ENCODE results near the gene PPP2R2B. TPM values are rescaled to one million over a fixed set of nuclear protein-coding genes. Genes with fewer than 3 reads are reported as not detected.

Gene PPP2R2B
- polyA plus RNA-seq, 3 donors: 0.08 TPM; not detected in 2

DNA sequence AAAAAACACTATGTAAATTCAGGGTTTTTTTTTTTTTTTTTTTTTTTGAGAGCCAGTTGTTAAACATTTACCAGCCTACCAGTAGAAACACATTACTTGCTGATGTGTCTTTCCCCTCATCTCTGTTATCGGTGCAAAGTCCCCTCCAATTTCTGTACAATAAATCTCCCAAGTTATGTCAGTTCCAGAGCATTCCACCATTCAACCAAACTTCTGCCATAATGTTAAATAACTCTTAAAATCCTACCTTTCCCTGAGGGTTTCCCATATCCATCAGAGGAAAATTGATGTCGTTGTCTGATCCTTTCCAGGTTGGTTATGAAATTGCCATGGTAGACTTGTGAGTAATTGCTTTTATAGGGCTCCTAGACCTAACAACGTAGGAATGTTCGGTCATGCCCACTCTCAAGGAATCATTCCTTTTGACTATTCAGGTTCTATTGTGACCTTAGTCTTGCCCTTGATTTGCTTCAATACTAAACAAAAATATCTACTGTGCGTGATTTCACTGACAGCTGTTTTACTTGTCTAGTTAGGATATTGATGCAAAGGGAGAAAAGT is 5.6 kb upstream of the PPP2R2B start:
- DNase-seq: no peak
- no peaks in the 10 kb centered on the region for H4K20me1 ChIP-seq (ENCODE audit: insufficient read depth, low read length)
- no peak overlapping the region for H2AFZ ChIP-seq (ENCODE audit: insufficient read depth, low read depth, low read length, poor library complexity, severe bottlenecking)
- no peak overlapping the region for H3K9ac ChIP-seq (ENCODE audit: insufficient read depth, low read length, poor library complexity, severe bottlenecking)
- H3K4me2 ChIP-seq (replicated peaks; ENCODE audit: extremely low read depth, low read length, poor library complexity, severe bottlenecking): no peak overlapping the region
- Mint-ChIP-seq H3K27ac (no peak overlapping the region), H3K36me3 (no peaks in the 10 kb centered on the region), H3K4me3 (no peak overlapping the region), H3K9me3 (peaks cover 0 to 1% (median 0%) of the 10 kb centered on the region in 7 donors), H3K4me1 (peaks cover 4% of the 10 kb centered on the region), H3K27me3 (ENCODE audit: low read depth in 3 of 3) (peaks cover 10 to 11% (median 10%) of the 10 kb centered on the region in 3 donors)
- no peak overlapping the region for H3K4me3 ChIP-seq (replicated peaks in 1 of 3; ENCODE audit: low read depth in 2 of 3, low read length in 3 of 3)
- no peaks in the 10 kb centered on the region for H3K4me1 ChIP-seq (ENCODE audit: control insufficient read depth in 1 of 2, insufficient read depth in 2 of 2, low read length in 2 of 2)
- no peak overlapping the region for H3K27ac ChIP-seq (ENCODE audit: low read depth in 1 of 2, low read length in 2 of 2)
- H3K9me3 ChIP-seq (replicated peaks in 1 of 2; ENCODE audit: control insufficient read depth in 1 of 2, insufficient read depth in 1 of 2, low read length in 2 of 2): no peaks in the 10 kb centered on the region
- TF ChIP-seq, protein P1, sequence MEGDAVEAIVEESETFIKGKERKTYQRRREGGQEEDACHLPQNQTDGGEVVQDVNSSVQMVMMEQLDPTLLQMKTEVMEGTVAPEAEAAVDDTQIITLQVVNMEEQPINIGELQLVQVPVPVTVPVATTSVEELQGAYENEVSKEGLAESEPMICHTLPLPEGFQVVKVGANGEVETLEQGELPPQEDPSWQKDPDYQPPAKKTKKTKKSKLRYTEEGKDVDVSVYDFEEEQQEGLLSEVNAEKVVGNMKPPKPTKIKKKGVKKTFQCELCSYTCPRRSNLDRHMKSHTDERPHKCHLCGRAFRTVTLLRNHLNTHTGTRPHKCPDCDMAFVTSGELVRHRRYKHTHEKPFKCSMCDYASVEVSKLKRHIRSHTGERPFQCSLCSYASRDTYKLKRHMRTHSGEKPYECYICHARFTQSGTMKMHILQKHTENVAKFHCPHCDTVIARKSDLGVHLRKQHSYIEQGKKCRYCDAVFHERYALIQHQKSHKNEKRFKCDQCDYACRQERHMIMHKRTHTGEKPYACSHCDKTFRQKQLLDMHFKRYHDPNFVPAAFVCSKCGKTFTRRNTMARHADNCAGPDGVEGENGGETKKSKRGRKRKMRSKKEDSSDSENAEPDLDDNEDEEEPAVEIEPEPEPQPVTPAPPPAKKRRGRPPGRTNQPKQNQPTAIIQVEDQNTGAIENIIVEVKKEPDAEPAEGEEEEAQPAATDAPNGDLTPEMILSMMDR (IDR thresholded peaks at IDR 0.05): no peak
- peaks cover 11 to 13% of the 10 kb centered on the region in 2 donors for H3K27me3 ChIP-seq (ENCODE audit: control insufficient read depth in 2 of 2, insufficient read depth in 2 of 2, low read length in 2 of 2)
- WGBS (ENCODE audit: insufficient coverage): 90% methylated on average over 2 of the region's 5 CpGs
- intact Hi-C loops (cut with micrococcal nuclease): no loop called here
- H3K36me3 ChIP-seq (replicated peaks in 1 of 2; ENCODE audit: control insufficient read depth in 1 of 2, insufficient read depth in 2 of 2, low read length in 2 of 2): no peaks in the 10 kb centered on the region
- no peaks in the 10 kb centered on the region for H3K79me2 ChIP-seq (ENCODE audit: insufficient read depth, low read length)

DNA sequence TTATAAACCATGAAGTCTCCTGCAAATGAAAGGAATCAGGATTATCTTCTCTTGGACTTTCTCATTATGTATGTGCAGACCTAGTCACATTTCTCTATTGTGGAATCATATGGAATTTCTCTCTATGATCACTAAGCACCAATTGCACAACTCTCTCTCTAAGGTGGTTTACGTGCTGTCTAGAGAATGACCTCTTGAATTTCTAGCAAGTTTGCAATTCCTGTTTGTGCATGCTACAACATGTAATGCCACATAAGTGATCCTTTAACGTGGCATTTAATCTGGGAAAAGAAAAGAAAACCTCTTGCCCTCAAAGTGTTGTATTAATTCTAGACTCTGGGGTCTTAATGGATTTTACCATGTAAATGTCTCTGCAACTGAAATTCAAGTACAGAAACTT is 5.0 kb upstream of the PPP2R2B start:
- TF ChIP-seq, protein P1 (IDR thresholded peaks at IDR 0.05): no peak
- peaks cover 0 to 4% (median 0%) of the 10 kb centered on the region in 7 donors for H3K9me3 Mint-ChIP-seq
- Histone ChIP-seq H3K9me3 (replicated peaks in 1 of 2; ENCODE audit: control insufficient read depth in 1 of 2, insufficient read depth in 1 of 2, low read length in 2 of 2) (no peaks in the 10 kb centered on the region), H3K36me3 (replicated peaks in 1 of 2; ENCODE audit: control insufficient read depth in 1 of 2, insufficient read depth in 2 of 2, low read length in 2 of 2) (no peaks in the 10 kb centered on the region), H4K20me1 (ENCODE audit: insufficient read depth, low read length) (no peaks in the 10 kb centered on the region), H3K4me1 (ENCODE audit: control insufficient read depth in 1 of 2, insufficient read depth in 2 of 2, low read length in 2 of 2) (peaks cover 0 to 4% of the 10 kb centered on the region in 2 donors), H3K27me3 (ENCODE audit: control insufficient read depth in 2 of 2, insufficient read depth in 2 of 2, low read length in 2 of 2) (peaks cover 15 to 19% of the 10 kb centered on the region in 2 donors), H3K4me2 (replicated peaks; ENCODE audit: extremely low read depth, low read length, poor library complexity, severe bottlenecking) (no peak overlapping the region), H3K79me2 (ENCODE audit: insufficient read depth, low read length) (no peaks in the 10 kb centered on the region), H3K27ac (ENCODE audit: low read depth in 1 of 2, low read length in 2 of 2) (no peak overlapping the region), H3K9ac (ENCODE audit: insufficient read depth, low read length, poor library complexity, severe bottlenecking) (no peak overlapping the region), H3K4me3 (replicated peaks in 1 of 3; ENCODE audit: low read depth in 2 of 3, low read length in 3 of 3) (no peak overlapping the region), H2AFZ (ENCODE audit: insufficient read depth, low read depth, low read length, poor library complexity, severe bottlenecking) (no peak overlapping the region)
- no peak overlapping the region for H3K4me3 Mint-ChIP-seq
- H3K27me3 Mint-ChIP-seq (ENCODE audit: low read depth in 3 of 3): peaks cover 16 to 18% (median 17%) of the 10 kb centered on the region in 3 donors
- H3K27ac Mint-ChIP-seq: no peak overlapping the region
- WGBS (ENCODE audit: insufficient coverage): no CpG with 5 or more reads among the region's 2 CpGs
- no peak for DNase-seq
- H3K36me3 Mint-ChIP-seq: no peaks in the 10 kb centered on the region
- H3K4me1 Mint-ChIP-seq: peaks cover 8% of the 10 kb centered on the region
- intact Hi-C loops (cut with micrococcal nuclease): no loop called here
